Right lobe of liver (tissue), 6 donors: ENCODE data around the gene ENTPD7. TPM values are rescaled to one million over a fixed set of nuclear protein-coding genes. Genes with fewer than 3 reads are reported as not detected.

ENCODE experiments used
- ATAC-seq, 4 donors: fragments of 200-7000 bp; cut with Tn5 transposase; one replicate each; pipeline ENCODE4 v1.9.1; 2020; ENCODE audit warnings: mild to moderate bottlenecking in 4 of 4, moderate library complexity in 4 of 4
- DNase-seq, 3 donors: peaks; one replicate each; pipeline ENCODE4 v3.0.0-alpha.2; 2020
- H3K27ac ChIP-seq, 3 donors: fragments of 200-600 bp; one replicate each; pipeline ENCODE4 v1.8.0; 2022
- H3K27me3 ChIP-seq, 2 donors: fragments of 200-600 bp; one replicate each; pipeline ENCODE4 v1.8.0; 2022
- H3K36me3 ChIP-seq, 4 donors: fragments of 200-600 bp; sonication (generic) in 1 of 4; one replicate each; pipeline versions ENCODE4 v1.5.1 to v1.8.0; 2017 to 2022; ENCODE audit warnings: control low read depth in 1 of 4
- H3K4me1 ChIP-seq, 4 donors: fragments of 200-600 bp; sonication (generic) in 1 of 4; one replicate each; pipeline versions ENCODE4 v1.5.1 to v1.8.0; 2017 to 2022; ENCODE audit warnings: control low read depth in 1 of 4
- H3K4me3 ChIP-seq, 3 donors: fragments of 200-600 bp; one replicate each; pipeline ENCODE4 v1.8.0; 2022
- H3K9me3 ChIP-seq, 4 donors: fragments of 200-600 bp; sonication (generic) in 1 of 4; one replicate each; pipeline versions ENCODE4 v1.5.1 to v1.8.0; 2017 to 2022; ENCODE audit warnings: control low read depth in 1 of 4
- CTCF ChIP-seq, 4 donors: fragments of 200-600 bp in 3 of 4; fragments of 450-650 bp in 1 of 4; IDR thresholded peaks; one replicate each; pipeline versions ENCODE4 v1.5.1 to v1.8.0; 2016 to 2022; ENCODE audit warnings: antibody characterized with exemption in 4 of 4, mild to moderate bottlenecking in 2 of 4
- POLR2A ChIP-seq: fragments of 450-650 bp; IDR thresholded peaks from one replicate; pipeline ENCODE4 v1.6.1; 2017; ENCODE audit warnings: antibody characterized with exemption, mild to moderate bottlenecking
- WGBS: methylation state at CpG from one replicate; pipeline ENCODE4 v1.1.6; 2018; ENCODE audit warnings: low coverage, low lambda C conversion rate; ENCODE audit not compliant: insufficient coverage; ENCODE audit errors: missing lambda C conversion rate; 5-methylcytosine and 5-hydroxymethylcytosine counted together
- intact Hi-C, 2 donors: fragments of 100-400 bp; cut with DNase I; formaldehyde crosslinking; loops; one replicate each; pipeline versions ENCODE4 v1.11.2 to v1.14.1; 2022
- total RNA-seq, 6 experiments: library from RNA; depleted of rRNA in 2 of 6; stranded (reverse); fragments of >200 nt in 2 of 6; fragmentation: NEBNext Ultra II Directional in 3 of 6; extraction: Animal tissue kit (Norgen Biotek cat#: 25700) in 3 of 6; gene quantifications; one replicate each; pipeline versions ENCODE4 v1.1.0 to v1.2.4, GENCODE V29; 2016 to 2023
- donor health status: DM: no; HTN: yes; CAD: no.
- donor health status: DM: no; HTN: no; CAD: no.
- donor health status: DM: no; HTN: no; CAD: no.
- donor health status: DM: no; HTN: yes; CAD: no.
- donor health status: DM: no; HTN: yes; CAD: no.

Gene ENTPD7
- total RNA-seq, 6 experiments from 2014 or later, result 7.5 to 16.5 (median 10.8) TPM

- H3K36me3 ChIP-seq, result peaks cover 0 to 52% (median 25%) of the 10 kb centered on the region in 4 donors
- no peaks in the 10 kb centered on the region for H3K4me1 ChIP-seq
- TF ChIP-seq CTCF (IDR thresholded peaks at IDR 0.05), result no peak
- no peak for TF ChIP-seq POLR2A
- no peak for DNase-seq
- no peaks in the 10 kb centered on the region for H3K27me3 ChIP-seq
- peaks cover 0 to 6% (median 0%) of the 10 kb centered on the region in 4 donors for H3K9me3 ChIP-seq
- ATAC-seq, result no peak
- H3K27ac ChIP-seq, result no peak overlapping the region
- intact Hi-C loops, result no loop called here
- no peak overlapping the region for H3K4me3 ChIP-seq
- 100% methylated on average over 2 of the region's 2 CpGs for WGBS
Observed at GRCh38 chr10:99740260-99740659, 81.0 kb downstream of the ENTPD7 start.

- no peak overlapping the region for H3K4me3 ChIP-seq
- DNase-seq (no peak), ATAC-seq (no peak)
- peaks cover 0 to 6% (median 0%) of the 10 kb centered on the region in 4 donors for H3K9me3 ChIP-seq
- no peaks in the 10 kb centered on the region for H3K27me3 ChIP-seq
- 89% methylated on average over 3 of the region's 3 CpGs for WGBS
- no peak for TF ChIP-seq CTCF (IDR thresholded peaks at IDR 0.05)
- TF ChIP-seq POLR2A, result no peak
- H3K4me1 ChIP-seq, result no peaks in the 10 kb centered on the region
- intact Hi-C loops, result no loop called here
- peaks cover 0 to 59% (median 29%) of the 10 kb centered on the region in 4 donors for H3K36me3 ChIP-seq
- no peak overlapping the region for H3K27ac ChIP-seq
Observed at GRCh38 chr10:99740933-99741559, 81.7 kb downstream of the ENTPD7 start.

- DNase-seq, result no peak
Observed at GRCh38 chr10:99742254-99742653, 82.9 kb downstream of the ENTPD7 start.

GRCh38 chr10:99742701-99743100 lies 83.4 kb downstream of the ENTPD7 start:
- no peaks in the 10 kb centered on the region for H3K27me3 ChIP-seq
- no peak for TF ChIP-seq POLR2A
- no peak for TF ChIP-seq CTCF (IDR thresholded peaks at IDR 0.05)
- H3K27ac ChIP-seq, result no peak overlapping the region
- H3K4me3 ChIP-seq, result no peak overlapping the region
- WGBS, result 83% methylated on average over 2 of the region's 2 CpGs
- ATAC-seq (no peak), DNase-seq (no peak)
- no peaks in the 10 kb centered on the region for H3K4me1 ChIP-seq
- H3K36me3 ChIP-seq, result peaks cover 0 to 63% (median 36%) of the 10 kb centered on the region in 4 donors
- peaks cover 0 to 6% (median 0%) of the 10 kb centered on the region in 4 donors for H3K9me3 ChIP-seq
- intact Hi-C loops, result no loop called here

More at GRCh38 chr10:99742254-99742653, 82.9 kb downstream of the ENTPD7 start:
- intact Hi-C loops, result no loop called here
- no peak for ATAC-seq
- no peak for TF ChIP-seq POLR2A
- no peak for TF ChIP-seq CTCF (IDR thresholded peaks at IDR 0.05)
- Histone ChIP-seq H3K27ac (no peak overlapping the region), H3K9me3 (peaks cover 0 to 6% (median 0%) of the 10 kb centered on the region in 4 donors), H3K4me1 (no peaks in the 10 kb centered on the region), H3K4me3 (no peak overlapping the region), H3K27me3 (no peaks in the 10 kb centered on the region), H3K36me3 (peaks cover 0 to 63% (median 32%) of the 10 kb centered on the region in 4 donors)
